Activated naive CD8-positive, alpha-beta T cell treated with anti-CD3 and anti-CD28 coated beads, Interleukin-2, amount 50 U/mL, for 16 hours (primary cell): ENCODE results near the gene DAO.
A peak's percentile ranks its signal among the peaks of the same experiment; 100 is the strongest.
"Not testable (repeated sequence)": the region's sequence is repeated elsewhere in the genome, so short reads cannot be mapped to it uniquely, and the experiment has no call there.

Experiments used
- DNase-seq: peaks from one replicate; pipeline ENCODE4 v3.0.0-alpha.2; 2020; ENCODE audit warnings: low read depth, low spot score

The DAO gene

GRCh38 chr12:108849660-108850059 lies 30.2 kb upstream of the DAO start:
- DNase-seq: no peak

- no peak for DNase-seq
Measured at GRCh38 chr12:108850854-108851573, 28.9 kb upstream of the DAO start.

GRCh38 chr12:108852674-108853309 lies 27.1 kb upstream of the DAO start:
- DNase-seq: no peak

- DNase-seq: no peak
Measured at GRCh38 chr12:108853426-108853825, 26.5 kb upstream of the DAO start.

GRCh38 chr12:108853981-108854446 lies 25.9 kb upstream of the DAO start:
- no peak for DNase-seq

- no peak for DNase-seq
Measured at GRCh38 chr12:108854451-108855283, 25.2 kb upstream of the DAO start.

- no peak for DNase-seq
Measured at GRCh38 chr12:108855284-108856169, 24.4 kb upstream of the DAO start.

GRCh38 chr12:108856170-108856427 lies 23.8 kb upstream of the DAO start:
- DNase-seq: no peak

GRCh38 chr12:108856428-108857157 lies 23.3 kb upstream of the DAO start:
- peak; percentile 30 for DNase-seq

- DNase-seq: no peak
Measured at GRCh38 chr12:108857158-108857407, 22.8 kb upstream of the DAO start.

GRCh38 chr12:108858311-108859074 lies 21.4 kb upstream of the DAO start:
- DNase-seq: no peak

- not testable (repeated sequence) for DNase-seq
Measured at GRCh38 chr12:108859141-108859922, 20.6 kb upstream of the DAO start.

- no peak for DNase-seq
Measured at GRCh38 chr12:108859923-108860291, 20.0 kb upstream of the DAO start.

- DNase-seq: no peak
Measured at GRCh38 chr12:108860443-108860842, 19.4 kb upstream of the DAO start.

GRCh38 chr12:108861878-108862587 lies 17.9 kb upstream of the DAO start:
- no peak for DNase-seq

- DNase-seq: no peak
Measured at GRCh38 chr12:108862588-108862959, 17.3 kb upstream of the DAO start.

- no peak for DNase-seq
Measured at GRCh38 chr12:108865169-108865568, 14.7 kb upstream of the DAO start.

- not testable (repeated sequence) for DNase-seq
Measured at GRCh38 chr12:108866083-108866482, 13.8 kb upstream of the DAO start.

GRCh38 chr12:108868781-108869180 lies 11.1 kb upstream of the DAO start:
- no peak for DNase-seq
